GM23338 (cell line): ENCODE measurements around the gene CCBE1.

ENCODE experiments used
- CTCF ChIP-seq, 2 experiments: fragments of 200-600 bp in 1 of 2; sonication (generic) in 1 of 2; conservative IDR thresholded peaks; 2 replicates each; pipeline versions ENCODE4 v1.5.1 to v1.6.1; 2016 to 2017; ENCODE audit warnings: antibody characterized with exemption in 2 of 2, low read depth in 2 of 2, mild to moderate bottlenecking in 2 of 2, moderate library complexity in 1 of 2
- EZH2 ChIP-seq: fragments of 200-600 bp; sonication (generic); IDR thresholded peaks from one replicate; pipeline ENCODE4 v1.8.0; 2017; ENCODE audit warnings: antibody characterized with exemption, mild to moderate bottlenecking, low read depth; ENCODE audit not compliant: unreplicated experiment
- POLR2AphosphoS5 ChIP-seq: IDR thresholded peaks from 2 replicates; pipeline ENCODE4 v1.6.1; 2016; ENCODE audit warnings: antibody characterized with exemption, low read depth
- REST ChIP-seq: IDR thresholded peaks from one replicate; pipeline ENCODE4 v1.6.1; 2018; ENCODE audit warnings: antibody characterized with exemption; ENCODE audit not compliant: unreplicated experiment

GRCh38 chr18:59690186-59690982, 6.8 kb downstream of the CCBE1 start:
- TF ChIP-seq EZH2 (no peak), CTCF (conservative IDR thresholded peaks at IDR 0.05; ENCODE audit: low read depth in 2 of 2) (no peak), POLR2AphosphoS5 (no peak), REST (no peak)
